GM18858 (cell line): Measurements from ENCODE around the gene NANOS3.
"Not testable (repeated sequence)": the region's sequence is repeated elsewhere in the genome, so short reads cannot be mapped to it uniquely, and the experiment has no call there.

Experiments
- ATAC-seq: cut with Tn5 transposase; IDR thresholded peaks from one replicate; pipeline ENCODE4 v1.9.1; 2021; ENCODE audit not compliant: unreplicated experiment

Gene NANOS3

GRCh38 chr19:13843104-13843921 lies 33.6 kb upstream of the NANOS3 start:
- ATAC-seq: no peak

GRCh38 chr19:13844130-13844631 lies 32.8 kb upstream of the NANOS3 start:
- ATAC-seq: no peak

GRCh38 chr19:13846557-13847406 lies 30.2 kb upstream of the NANOS3 start:
- ATAC-seq: peak; percentile 32

GRCh38 chr19:13847407-13848339 lies 29.3 kb upstream of the NANOS3 start:
- ATAC-seq: no peak

DNA sequence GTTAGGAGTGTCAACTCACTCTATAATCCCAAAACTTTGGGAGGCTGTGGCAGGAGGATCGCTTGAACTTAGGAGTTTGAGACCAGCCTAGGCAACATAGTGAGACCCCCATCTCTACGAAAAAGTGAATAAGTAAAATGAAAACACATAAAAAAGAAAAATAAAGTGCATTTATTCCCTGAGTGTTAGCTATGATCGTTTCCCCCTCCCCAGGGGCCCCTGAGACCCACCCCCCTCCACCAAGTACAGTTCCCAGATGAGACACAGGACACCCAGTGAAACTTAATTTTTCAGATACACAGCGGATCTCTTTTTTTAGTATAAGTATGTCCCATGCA lies 28.6 kb upstream of the NANOS3 start:
- no peak for ATAC-seq

DNA sequence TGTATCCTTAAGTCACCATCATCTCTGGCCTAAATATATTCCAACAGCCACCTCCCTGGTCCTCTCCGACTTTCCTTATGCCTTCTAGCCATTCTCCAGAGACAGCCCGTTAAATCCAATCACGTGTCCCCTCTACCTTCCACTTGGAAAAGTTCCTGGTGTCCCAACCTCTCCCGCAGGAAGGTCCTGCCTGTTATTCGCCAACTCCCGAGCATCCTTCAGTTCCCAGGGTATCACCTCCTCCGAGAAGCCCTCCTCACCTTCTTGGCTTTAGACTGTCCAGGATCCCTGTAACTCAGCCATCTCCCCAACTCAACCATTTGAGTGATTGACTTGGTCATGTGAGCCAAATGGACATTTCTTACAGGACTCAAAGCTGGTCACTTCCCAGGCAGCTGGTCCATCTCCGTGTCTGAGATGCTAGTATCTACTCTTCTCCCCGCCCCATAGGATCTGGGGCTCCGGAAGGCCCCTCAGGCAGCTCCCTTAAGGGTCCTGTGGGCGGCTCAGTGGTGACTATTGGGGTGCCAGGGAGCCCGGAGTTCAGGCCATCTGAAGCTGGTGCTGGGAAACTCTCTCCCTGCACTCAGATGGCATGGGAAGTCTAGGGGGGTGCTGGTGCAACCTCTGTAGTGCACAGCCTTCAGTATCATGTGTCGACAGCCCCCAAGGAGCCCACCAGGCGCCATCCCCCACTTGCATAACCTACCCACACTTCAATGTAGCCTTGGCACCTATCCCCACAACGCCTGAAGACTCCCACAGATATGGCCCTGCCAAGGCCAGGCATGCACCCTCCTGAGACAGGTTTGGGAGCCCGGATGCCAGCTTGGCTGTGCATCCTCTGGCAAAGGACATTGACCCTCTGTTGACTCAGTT lies 27.9 kb upstream of the NANOS3 start:
- no peak for ATAC-seq

DNA sequence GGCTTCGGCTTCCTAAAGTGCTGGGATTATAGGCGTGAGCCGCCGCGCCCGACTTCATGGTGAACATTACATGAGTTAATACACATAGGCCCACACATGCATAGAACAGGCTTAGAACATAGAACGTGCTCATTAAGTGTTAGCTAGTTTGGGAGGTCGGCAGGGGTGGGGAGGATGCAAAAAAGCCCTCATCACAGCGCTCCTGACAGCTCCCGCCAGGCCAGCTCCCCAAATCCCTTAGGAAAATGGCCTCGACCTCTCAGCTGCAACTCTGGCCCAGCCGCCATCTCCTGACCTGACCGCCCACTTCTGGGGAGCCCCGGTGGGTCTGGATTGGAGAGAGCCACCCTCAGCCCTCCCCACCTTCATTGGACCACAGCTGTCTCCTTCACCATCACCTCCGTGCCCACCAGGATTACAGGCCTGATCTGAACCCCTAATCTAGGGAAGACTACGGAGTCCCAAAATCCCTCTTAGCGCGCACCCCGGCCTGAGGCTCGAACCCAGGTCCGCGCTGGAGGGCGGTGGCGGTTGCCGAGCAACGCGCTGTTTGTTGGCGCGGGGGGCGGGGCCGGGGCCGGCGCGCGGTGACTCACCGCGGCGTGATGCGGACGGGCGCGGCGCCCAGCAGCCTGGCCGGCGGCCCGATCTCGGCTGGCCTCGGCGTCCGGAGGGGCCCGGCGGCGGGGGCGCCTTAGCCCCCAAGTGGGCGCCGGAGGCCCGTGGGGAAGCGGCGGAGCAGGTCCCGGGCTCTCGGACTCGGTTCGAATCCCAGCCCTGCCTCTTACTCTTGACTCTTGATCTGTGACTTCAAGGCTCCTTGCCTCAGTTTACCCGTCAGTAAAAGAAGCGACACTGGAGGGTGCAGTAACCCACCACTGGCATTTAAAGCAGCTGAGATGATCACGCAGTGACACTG lies 26.7 kb upstream of the NANOS3 start:
- no peak for ATAC-seq

DNA sequence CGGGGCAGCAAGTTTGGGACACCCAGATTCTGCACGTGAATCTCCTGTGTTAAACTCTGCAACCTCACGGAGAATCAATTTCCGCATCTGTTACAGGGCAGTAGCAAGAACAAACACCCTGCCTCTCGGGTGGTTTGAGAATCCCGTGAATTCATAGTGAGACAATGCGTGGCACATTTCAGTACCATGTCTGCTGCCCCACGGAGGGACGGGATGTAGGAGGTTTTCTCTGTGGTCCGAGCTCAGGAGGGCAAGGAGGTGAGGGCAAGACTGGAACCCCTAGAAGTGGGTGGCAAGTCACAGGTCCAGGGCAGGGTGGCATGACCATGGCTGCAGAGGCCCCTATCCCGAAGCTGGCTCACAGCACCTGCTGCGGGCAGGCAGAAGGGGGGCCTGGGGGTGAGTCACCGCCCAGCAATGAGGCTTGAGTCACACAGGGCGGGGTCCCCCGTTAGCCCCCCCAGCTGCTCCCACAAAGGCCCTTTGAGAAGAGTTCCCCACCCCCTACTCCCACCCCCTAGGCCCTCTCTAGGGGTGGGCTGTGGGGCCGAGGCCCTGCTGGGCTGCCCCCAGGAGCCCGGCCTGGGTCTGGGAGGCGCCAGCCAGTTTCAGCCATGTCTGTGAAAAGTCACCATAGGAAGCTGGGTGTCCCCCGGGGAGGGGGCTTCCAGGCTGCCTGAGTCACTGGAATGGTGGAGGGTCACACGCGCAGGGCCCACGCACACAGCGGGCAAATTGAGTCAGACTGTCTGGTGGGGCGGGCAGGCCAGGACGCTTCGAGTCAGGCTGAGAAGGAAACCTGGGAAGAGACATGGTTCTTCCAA lies 25.8 kb upstream of the NANOS3 start:
- ATAC-seq: no peak

- ATAC-seq: not testable (repeated sequence)
Observed at GRCh38 chr19:13851734-13852114, 25.2 kb upstream of the NANOS3 start.

DNA sequence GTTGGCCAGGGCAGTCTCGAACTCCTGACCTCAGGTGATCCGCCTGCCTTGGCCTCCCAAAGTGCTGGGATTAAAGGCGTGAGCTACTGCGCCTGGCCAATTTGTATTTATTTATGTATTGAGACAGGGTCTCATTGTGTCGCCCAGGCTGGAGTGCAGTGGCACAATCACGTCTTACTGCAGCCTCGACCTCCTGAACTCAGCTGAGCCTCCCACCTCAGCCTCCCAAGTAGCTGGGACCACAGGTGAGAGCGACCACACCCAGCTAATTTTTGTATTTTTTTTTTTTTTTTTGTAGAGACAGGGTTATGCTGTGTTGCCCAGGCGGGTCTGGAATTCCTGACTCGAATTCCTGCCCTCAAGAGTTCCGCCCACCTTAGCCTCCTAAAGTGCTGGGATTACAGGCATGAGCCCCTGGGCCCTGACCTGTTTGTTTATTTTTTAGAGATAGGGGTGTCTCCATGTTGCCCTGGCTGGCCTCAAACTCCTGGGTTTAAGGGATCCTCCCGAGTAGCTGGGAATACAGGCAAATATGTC lies 24.7 kb upstream of the NANOS3 start:
- not testable (repeated sequence) for ATAC-seq

- no peak for ATAC-seq
Observed at GRCh38 chr19:13856497-13856896, 20.4 kb upstream of the NANOS3 start.

DNA sequence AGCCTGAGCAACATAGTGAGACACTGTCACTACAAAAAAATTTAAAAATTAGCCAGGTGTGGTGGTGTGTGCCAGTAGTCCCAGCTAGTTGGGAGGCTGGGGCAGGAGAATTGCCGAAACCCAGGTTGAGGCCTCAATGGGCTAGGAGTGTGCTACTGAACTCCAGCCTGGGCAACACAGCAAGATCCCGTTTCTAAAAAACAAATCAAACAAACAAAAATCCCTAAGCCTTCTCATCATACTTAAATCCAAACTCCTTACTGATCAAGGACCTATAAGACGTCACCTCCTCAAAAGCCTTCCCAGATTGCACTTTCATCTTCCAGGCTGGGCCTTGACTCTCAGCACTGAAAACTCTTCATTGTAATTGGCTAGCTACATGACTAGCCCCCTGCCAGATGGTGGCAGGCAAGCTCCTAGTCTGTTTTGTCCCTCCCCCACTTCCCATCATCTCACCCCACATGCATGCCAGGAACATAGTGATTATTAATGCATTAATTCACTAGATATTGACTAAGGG lies 17.5 kb upstream of the NANOS3 start:
- ATAC-seq: no peak

- no peak for ATAC-seq
Observed at GRCh38 chr19:13860679-13861391, 16.1 kb upstream of the NANOS3 start.

GRCh38 chr19:13861392-13861713 lies 15.6 kb upstream of the NANOS3 start:
- no peak for ATAC-seq

DNA sequence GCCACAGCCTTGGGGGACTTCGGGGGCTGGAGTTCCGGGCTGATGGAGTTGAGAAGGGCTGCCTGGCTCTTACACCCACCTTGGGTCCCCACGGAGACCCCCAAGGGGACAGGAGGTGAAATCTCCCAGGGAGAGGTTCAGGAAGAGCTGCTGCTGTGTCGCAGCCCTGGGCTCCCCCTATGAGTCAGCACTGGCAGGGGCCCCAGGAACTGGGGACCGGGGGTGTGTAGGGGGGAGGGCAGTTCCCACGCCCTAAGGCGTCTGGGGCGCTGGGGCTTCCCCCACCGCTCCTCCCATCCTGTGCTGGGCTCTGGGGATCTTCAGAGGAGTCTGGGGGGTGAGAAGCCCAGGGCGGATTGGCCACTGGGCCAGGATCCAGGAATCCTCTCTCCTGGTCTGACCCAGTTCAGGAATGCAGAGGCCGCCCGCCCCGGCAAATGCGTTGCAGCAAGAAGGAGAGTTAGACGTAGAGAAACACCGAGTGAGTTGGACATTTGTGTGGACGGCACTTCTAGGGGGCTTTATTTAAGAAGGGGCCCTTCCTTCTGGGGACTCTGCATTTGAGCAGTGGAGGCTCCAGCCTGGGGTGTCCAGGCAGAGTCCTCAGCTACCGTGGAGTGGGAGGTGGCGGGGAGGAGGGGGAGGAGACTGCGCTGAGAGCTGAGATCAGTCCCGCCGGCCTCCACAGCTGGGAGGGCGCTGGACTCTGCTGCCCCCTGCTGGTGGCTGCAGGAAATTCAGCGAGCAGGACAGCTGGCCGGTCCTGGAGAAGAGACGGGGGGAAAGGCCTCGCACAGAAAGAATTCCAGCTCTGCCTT lies 15.0 kb upstream of the NANOS3 start:
- no peak for ATAC-seq

- ATAC-seq: no peak
Observed at GRCh38 chr19:13864046-13864666, 12.8 kb upstream of the NANOS3 start.
